Neutrophil (primary cell): Measurements from ENCODE around the gene ACTMAP.
"Not testable (repeated sequence)": the region's sequence is repeated elsewhere in the genome, so short reads cannot be mapped to it uniquely, and the experiment has no call there.

ENCODE experiments used
- H3K27ac ChIP-seq: fragments of 200-600 bp; sonication (generic); 2 replicates; pipeline ENCODE4 v1.5.1; 2016; ENCODE audit warnings: mild to moderate bottlenecking, moderate library complexity
- H3K27me3 ChIP-seq: fragments of 200-600 bp; sonication (generic); 2 replicates; pipeline ENCODE4 v1.6.0; 2016; ENCODE audit warnings: mild to moderate bottlenecking
- H3K36me3 ChIP-seq: fragments of 200-600 bp; sonication (generic); 2 replicates; pipeline ENCODE4 v1.5.1; 2017
- H3K4me1 ChIP-seq, 2 experiments: fragments of 200-600 bp in 1 of 2; sonication (generic) in 1 of 2; 1 replicate in 1 of 2; 2 replicates in 1 of 2; pipeline versions ENCODE4 v1.5.1 to v1.6.1; 2013 to 2016; ENCODE audit warnings: low read depth in 1 of 2, low read length in 1 of 2, mild to moderate bottlenecking in 1 of 2, moderate library complexity in 1 of 2; ENCODE audit not compliant: control insufficient read depth in 1 of 2, insufficient read depth in 1 of 2
- H3K4me3 ChIP-seq, 2 experiments: fragments of 200-600 bp in 1 of 2; sonication (generic) in 1 of 2; 1 replicate in 1 of 2; 2 replicates in 1 of 2; pipeline ENCODE4 v1.5.1; 2013 to 2016; ENCODE audit warnings: low read depth in 1 of 2, low read length in 1 of 2, mild to moderate bottlenecking in 1 of 2, moderate library complexity in 1 of 2
- H3K9me3 ChIP-seq: fragments of 200-600 bp; sonication (generic); 2 replicates; pipeline ENCODE4 v1.5.1; 2016
- CTCF ChIP-seq: fragments of 200-600 bp; sonication (generic); IDR thresholded peaks from 2 replicates; pipeline ENCODE4 v1.5.1; 2016; ENCODE audit warnings: antibody characterized with exemption

Gene ACTMAP

GRCh38 chr19:40733149-40733548 is 17.1 kb downstream of the ACTMAP start:
- TF ChIP-seq CTCF = no peak
- Histone ChIP-seq H3K9me3 (no peaks in the 10 kb centered on the region), H3K27ac (no peak overlapping the region), H3K36me3 (peaks cover 76% of the 10 kb centered on the region), H3K27me3 (no peaks in the 10 kb centered on the region), H3K4me1 (peaks cover 9 to 15% of the 10 kb centered on the region in 2 experiments), H3K4me3 (no peak overlapping the region)

GRCh38 chr19:40732304-40732703 is 18.0 kb downstream of the ACTMAP start:
- H3K27ac ChIP-seq, H3K9me3 ChIP-seq, H3K4me3 ChIP-seq, H3K27me3 ChIP-seq: not testable (repeated sequence)
- H3K36me3 ChIP-seq = peaks cover 79% of the 10 kb centered on the region
- peaks cover 9 to 15% of the 10 kb centered on the region in 2 experiments for H3K4me1 ChIP-seq

DNA sequence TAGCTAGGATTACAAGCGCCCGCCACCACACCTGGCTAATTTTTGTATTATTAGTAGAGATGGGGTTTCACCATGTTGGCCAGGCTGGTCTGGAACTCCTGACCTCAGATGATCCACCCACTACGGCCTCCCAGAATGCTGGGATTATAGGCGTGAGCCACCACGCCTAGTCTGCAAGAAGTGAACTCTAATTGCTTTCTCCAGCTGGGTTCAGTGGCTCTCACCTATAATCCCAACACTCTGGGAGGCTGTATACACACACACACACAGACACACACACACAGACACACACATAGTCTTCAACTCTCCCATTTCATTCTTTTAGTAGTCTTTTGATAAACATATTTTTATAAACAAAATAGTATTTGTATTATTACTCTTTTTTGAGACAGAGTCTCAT is 20.2 kb downstream of the ACTMAP start:
- not testable (repeated sequence) for H3K9me3 ChIP-seq, H3K27me3 ChIP-seq, H3K4me3 ChIP-seq, H3K27ac ChIP-seq
- peaks cover 76% of the 10 kb centered on the region for H3K36me3 ChIP-seq
- H3K4me1 ChIP-seq = peaks cover 9 to 15% of the 10 kb centered on the region in 2 experiments

DNA sequence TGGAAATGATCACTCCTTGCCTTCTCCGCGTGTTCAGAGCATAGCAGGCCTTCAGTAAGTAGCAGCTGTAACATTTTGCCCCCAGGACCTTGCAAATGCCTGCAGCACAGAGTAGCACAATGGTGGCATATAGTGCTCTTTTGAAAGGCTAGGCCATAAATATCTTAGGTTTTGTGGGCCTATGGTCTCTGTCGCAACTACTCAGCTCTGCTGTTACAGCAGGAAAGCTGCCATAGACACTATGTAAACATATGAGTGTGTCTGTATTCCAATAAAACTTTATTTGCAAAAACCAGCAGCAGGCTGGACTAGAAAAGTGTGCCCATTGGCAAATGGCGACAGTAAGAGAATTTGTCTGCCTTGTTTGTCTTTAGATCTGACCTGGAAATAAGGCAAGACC is 24.0 kb downstream of the ACTMAP start:
- Histone ChIP-seq H3K27me3 (no peaks in the 10 kb centered on the region), H3K27ac (no peak overlapping the region), H3K9me3 (no peaks in the 10 kb centered on the region), H3K4me1 (no peaks in the 10 kb centered on the region), H3K36me3 (peaks cover 69% of the 10 kb centered on the region), H3K4me3 (no peak overlapping the region)
- no peak for TF ChIP-seq CTCF

DNA sequence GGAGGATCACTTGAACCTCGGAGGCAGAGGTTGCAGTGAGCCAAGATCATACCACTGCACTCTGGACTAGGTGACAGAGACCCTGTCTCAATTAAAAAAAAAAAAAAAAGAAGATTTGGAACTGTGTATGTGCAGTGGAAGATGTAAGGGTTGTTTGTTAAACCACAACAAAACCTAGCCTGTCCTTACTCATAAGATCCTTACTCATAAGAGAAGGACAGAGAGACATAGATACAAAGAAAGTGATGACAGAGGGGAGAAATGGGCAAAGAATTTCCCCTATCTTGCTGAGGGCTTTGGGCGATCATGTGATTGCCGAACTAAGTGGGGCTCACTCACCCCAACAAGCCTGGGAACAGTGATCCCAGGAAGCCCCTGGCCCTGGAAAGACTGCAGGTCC is 25.4 kb downstream of the ACTMAP start:
- Histone ChIP-seq H3K4me3 (no peak overlapping the region), H3K4me1 (peaks cover 10 to 12% of the 10 kb centered on the region in 2 experiments), H3K9me3 (no peaks in the 10 kb centered on the region), H3K27me3 (no peaks in the 10 kb centered on the region), H3K36me3 (peaks cover 55% of the 10 kb centered on the region), H3K27ac (no peak overlapping the region)
- TF ChIP-seq CTCF = no peak

DNA sequence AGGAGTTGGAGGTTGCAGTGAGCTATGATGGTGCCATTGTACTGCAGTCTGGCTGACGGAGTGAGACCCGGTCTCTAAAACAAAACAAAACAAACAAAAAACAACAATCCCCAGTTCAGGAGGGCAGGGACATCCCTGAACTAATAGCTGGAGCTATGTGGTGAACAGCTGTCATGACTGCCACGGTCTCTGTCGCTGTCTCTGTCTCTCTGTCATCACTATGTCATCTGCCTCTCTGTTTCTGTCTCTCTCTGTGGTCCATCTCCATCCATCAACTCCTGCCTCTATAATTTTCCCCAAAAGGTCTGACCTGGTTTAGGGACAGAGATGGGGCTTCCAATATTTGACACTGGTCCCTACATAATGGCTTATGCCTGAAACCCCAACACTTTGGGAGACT is 26.0 kb downstream of the ACTMAP start:
- Histone ChIP-seq H3K36me3 (peaks cover 50% of the 10 kb centered on the region), H3K27ac (no peak overlapping the region), H3K4me1 (peaks cover 15 to 17% of the 10 kb centered on the region in 2 experiments), H3K4me3 (no peak overlapping the region), H3K27me3 (no peaks in the 10 kb centered on the region), H3K9me3 (no peaks in the 10 kb centered on the region)
- TF ChIP-seq CTCF = no peak
